HG02571 (cell line): ENCODE measurements around the gene C2CD4A.
"Not testable (repeated sequence)": the region's sequence is repeated elsewhere in the genome, so short reads cannot be mapped to it uniquely, and the experiment has no call there.

Experiments
- ATAC-seq: cut with Tn5 transposase; IDR thresholded peaks from one replicate; pipeline ENCODE4 v1.9.1; 2021; ENCODE audit warnings: mild to moderate bottlenecking, moderate library complexity; ENCODE audit not compliant: unreplicated experiment

Gene C2CD4A, protein sequence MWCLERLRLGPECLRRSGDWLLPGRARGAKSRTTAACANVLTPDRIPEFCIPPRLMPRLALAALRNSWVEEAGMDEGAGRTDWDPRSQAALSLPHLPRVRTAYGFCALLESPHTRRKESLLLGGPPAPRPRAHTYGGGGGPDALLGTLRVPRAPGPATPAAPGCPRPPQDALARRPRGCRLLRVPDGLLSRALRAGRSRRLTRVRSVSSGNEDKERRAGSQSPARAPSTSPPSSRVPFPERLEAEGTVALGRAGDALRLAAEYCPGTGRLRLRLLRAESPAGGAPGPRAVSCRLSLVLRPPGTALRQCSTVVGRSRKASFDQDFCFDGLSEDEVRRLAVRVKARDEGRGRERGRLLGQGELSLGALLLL

DNA sequence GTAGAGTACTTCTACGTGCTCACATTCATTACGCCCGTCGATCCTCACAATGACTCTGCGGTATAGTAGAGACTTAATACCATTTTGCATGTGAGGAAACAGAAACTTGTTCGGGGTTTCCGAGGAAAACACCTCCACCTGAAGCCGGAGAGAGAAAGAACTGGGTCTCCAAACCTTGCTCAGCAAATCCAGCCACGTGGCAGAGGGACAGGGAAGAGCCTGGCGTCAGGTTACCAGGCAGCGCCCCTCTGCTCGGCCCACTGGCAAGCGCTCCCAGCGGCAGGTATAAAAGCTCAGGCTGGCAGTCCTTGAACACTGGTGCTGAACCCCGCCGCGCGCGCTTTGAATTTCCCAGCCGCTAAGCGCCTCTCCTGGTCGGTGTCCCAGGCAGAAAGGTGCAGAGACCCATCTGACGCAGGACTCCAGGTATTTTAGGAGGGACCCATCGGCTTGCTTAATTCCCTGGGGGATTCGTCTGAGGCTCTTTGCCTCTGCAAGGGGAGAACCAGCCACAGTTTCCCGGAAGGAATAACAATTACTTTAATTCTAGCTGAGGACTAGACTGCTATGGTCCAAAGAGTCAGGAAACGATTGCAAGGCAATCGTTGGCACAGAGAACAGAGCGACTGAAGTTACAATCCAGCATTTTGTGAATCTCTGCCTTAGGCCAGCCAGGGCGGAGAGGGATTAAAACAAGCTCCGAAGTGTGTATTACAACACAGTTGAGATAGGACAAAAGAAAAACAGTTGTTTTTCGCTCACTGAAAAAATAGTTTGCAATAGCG lies at the start of gene C2CD4A:
Gene C2CD4A (plus strand): TSS at position 315 of the 785 bp plus-strand sequence. CDS start 637 bp downstream, outside the sequence.
- ATAC-seq: no peak

GRCh38 chr15:62020576-62021160 lies 46.1 kb upstream of the C2CD4A start:
- ATAC-seq: no peak

DNA sequence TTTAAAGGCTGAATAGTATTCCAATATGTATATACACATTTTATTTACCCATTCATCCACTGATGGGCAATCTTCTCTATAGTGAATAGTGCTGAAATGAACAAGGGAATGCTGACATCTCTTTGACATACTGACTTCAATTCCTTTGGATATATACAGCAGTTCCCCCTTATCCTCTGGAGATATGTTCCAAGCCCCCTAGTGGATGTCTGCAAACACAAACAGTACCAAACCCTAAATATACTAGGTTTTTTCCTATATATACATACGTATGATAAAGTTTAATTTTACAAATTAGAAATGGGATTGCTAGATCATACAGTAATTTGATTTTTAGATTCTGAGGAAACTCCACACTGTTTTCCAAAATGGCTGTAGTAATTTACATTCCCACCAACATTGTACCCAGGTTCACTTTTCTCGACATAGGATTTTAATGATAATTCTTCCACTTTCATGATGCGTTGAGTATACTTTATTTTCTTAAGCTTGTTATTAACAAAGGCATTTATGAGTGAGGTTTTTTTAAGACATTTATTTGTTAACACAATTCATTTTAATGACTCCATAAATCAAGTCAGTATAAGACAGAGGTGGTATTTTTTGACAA lies 44.7 kb upstream of the C2CD4A start:
- no peak for ATAC-seq

GRCh38 chr15:62026487-62027262 lies 40.1 kb upstream of the C2CD4A start:
- ATAC-seq: no peak

DNA sequence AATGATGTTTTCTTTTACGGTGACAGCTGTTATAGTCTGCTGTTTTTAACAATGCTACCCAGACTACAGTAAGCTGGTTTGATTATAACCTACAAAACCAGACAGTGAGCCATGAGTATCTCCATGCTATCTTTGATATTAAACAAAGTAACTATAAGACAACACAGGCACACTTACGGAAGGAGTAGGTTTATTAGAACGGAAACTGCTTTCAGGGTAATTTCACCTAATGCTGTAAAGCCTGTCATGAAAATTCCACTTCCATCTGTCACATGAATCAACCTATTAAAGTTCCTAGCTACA lies 39.6 kb upstream of the C2CD4A start:
- no peak for ATAC-seq

GRCh38 chr15:62027916-62028315 lies 38.9 kb upstream of the C2CD4A start:
- ATAC-seq: no peak

DNA sequence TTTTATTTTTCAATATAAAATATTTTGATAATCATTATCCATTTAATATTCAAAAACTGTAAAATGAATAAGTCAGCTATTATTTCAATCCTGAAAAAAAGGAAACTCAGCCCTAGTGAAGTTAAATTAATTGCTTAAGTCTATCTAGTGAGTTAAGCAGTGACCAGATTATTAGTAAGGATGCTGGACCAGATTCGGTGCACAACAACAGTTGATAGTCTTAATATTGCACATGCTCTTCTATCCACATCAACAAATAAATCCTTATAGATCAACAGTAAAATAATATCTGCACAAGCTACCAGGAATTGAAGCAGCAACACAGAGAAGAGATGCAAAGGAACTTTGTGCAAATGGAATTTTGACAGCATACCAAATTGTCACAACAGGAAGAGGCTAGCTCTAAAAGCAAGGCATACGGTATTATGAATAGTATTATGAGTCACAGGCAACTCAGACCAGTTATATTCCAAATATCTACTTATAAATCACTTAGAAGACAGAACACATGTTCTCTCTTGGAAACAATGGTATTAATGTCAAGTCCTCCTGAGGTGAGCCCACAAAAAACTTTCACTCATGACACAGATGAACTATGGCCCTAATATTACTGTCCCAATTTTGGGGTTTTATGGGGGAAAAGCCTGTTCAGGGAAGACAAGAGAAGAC lies 31.4 kb upstream of the C2CD4A start:
- ATAC-seq: no peak

DNA sequence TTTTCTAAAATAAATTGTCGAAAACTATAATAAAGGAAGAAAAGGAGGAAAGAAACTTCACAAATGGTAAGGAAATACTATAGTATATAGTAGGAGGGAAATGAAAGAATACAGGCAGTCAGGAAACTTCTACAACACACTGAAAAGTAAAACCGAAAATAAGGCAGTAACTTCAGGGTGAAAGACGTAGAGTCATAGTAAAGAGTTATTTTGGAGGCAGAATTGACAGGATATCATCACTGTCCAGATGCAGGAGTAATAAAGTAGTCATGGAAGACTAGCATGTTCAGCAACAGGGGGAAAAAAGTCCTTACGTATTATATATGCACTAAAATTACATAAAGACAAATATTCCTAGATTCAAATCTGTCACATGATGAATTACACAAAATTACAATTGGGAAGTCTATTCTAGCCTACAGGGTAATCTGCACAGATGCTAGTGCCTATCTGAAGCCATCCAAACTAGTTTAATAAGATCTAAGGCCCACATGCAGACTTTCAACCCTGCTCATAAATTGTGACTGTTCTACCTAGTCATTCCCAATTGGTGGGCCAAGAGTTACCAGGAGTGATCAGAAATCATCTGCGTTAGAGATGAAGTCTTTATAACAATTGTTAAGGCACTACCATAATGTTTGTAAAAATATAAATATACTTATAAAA lies 20.6 kb upstream of the C2CD4A start:
- peak; percentile 66 for ATAC-seq

DNA sequence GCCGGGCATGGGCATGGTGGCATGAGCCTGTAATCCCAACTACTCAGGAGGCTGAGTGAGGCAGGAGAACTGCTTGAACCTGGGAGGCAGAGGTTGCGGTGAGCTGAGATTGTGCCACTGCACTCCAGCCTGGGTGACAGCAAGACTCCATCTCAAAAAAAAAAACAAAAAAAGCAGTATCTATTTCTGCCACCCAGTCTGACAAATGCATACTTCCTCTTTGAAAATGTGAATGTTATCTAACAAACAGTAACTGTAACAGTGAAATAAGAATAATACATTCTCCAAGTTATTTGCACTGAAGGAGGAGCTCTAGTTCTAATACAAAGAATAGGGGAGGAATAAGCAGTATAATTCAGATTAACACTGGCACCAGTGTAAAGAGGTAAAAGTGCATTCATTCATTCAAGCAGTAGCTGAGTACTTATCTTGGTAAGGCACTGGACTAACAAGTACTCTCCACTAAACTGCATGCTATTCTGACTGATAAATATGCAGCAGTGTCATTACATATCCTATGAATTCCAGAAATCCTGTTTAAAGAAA lies 19.4 kb upstream of the C2CD4A start:
- no peak for ATAC-seq

GRCh38 chr15:62048254-62048653 lies 18.5 kb upstream of the C2CD4A start:
- ATAC-seq: not testable (repeated sequence)

DNA sequence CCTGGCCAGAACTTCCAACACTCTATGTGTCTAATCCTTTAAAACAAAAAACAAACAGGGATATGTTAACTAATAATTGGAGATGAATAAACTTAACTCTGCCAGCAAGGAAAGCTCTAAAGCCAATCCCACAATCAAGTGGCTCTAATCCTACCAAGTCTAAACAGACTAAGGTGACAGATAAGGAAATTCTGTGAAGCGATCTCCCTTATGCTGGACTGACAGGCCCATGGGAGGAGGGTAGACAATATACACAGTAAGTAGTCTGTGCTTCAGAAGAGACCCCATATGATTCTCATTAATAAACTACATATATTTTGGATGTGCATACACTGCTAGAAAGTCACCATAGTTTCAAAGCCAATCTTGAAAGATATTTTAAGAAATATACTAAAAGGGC lies 16.7 kb upstream of the C2CD4A start:
- ATAC-seq: no peak

- ATAC-seq: no peak
These were observed 15.6 kb upstream of the C2CD4A start for GRCh38 chr15:62051166-62051565.

GRCh38 chr15:62052713-62053112 lies 14.1 kb upstream of the C2CD4A start:
- ATAC-seq: no peak

DNA sequence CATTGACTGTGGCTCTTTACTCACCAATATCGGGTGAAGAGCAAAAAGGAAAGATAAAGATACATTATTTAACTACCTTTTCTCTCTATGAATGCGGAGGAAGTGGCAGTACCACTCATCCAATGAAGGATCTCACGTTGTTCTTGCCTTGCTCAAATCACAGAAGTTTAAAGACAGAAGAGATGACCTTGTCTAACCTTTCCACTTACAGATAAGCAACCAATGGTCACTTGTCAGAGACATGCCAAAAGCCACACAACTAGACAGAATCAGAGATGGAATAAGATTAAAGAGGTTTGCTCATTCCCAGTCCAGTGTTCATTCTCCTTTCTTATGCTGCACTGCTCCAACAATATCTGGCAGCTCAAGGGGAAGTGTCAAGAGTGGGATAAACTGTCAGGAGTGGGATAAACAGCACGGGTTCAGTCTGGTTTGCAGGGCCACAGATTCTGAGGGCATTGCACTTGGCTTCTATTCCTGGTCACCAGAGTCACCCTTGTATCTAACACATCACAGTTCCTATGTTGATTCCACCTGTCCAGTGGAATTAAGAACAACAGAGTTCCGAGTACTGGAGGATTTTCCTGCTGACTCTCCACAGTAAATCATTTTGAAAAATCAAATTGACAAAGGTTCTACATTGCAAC lies 13.2 kb upstream of the C2CD4A start:
- no peak for ATAC-seq

GRCh38 chr15:62054979-62055378 lies 11.8 kb upstream of the C2CD4A start:
- no peak for ATAC-seq

GRCh38 chr15:62057341-62057980 lies 9.3 kb upstream of the C2CD4A start:
- no peak for ATAC-seq

DNA sequence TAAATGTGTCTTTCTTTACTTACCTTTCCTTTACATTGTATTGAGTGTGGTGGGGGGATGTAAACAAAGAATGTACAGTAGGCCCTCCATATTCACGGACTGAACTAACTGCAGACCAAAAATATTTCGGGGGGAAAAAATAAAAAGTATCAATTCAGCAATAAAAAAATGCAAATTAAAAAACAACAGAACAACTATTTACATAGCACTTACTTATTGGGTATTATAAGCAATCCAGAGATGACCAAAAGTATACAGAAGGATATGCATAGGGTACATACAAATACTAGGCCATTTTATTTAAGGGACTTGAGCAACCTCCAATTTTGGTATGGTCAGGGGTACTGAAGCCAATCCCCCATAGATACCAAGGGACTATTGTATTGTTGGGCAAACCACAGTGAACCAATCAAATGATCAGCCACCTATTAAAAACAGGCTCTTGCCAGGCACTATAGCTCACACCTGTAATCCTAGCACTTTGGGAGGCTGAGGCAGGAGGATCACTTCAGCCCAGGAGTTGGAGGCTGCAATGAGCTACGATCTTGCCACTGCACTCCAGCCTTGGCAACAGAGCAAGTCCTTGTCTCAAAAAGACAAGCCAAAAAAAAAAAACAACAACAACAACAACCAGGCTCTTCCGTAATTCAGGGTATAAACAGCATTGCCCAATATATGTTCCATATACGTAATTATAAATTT lies 8.3 kb upstream of the C2CD4A start:
- no peak for ATAC-seq
